Measurements from ENCODE around the gene LTBP1.

Gene LTBP1

DNA sequence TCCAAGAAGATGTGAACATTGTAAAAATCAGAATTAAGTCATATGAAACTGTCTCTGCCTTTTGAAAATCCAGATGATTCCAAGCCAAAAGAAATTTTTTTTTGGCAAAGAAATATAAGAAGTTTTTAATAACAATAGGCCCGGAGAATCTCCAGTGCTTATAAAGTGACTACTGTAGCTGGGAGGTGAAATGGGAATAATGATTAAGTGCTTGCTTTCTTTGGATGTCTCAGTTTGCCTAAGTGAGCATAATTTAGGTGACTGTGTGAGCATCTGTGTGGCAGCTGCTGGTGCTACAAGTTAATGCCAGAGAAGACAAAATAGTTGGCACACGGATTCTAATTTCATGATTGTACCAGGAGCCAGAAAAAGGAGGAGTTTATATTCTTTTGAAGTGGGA is 185.0 kb downstream of the LTBP1 start:
- no peaks in the 10 kb centered on the region for H3K36me3 Mint-ChIP-seq (ENCODE audit: low read depth)
- no peaks in the 10 kb centered on the region for H3K9me3 Mint-ChIP-seq
- peaks cover 3% of the 10 kb centered on the region for H3K4me1 Mint-ChIP-seq (ENCODE audit: low read depth)
- DNase-seq (ENCODE audit: low spot score): no peak
- no peak overlapping the region for H3K27ac Mint-ChIP-seq
- H3K27me3 Mint-ChIP-seq (ENCODE audit: low read depth): peaks cover 14% of the 10 kb centered on the region
- no peak overlapping the region for H3K4me3 Mint-ChIP-seq

DNA sequence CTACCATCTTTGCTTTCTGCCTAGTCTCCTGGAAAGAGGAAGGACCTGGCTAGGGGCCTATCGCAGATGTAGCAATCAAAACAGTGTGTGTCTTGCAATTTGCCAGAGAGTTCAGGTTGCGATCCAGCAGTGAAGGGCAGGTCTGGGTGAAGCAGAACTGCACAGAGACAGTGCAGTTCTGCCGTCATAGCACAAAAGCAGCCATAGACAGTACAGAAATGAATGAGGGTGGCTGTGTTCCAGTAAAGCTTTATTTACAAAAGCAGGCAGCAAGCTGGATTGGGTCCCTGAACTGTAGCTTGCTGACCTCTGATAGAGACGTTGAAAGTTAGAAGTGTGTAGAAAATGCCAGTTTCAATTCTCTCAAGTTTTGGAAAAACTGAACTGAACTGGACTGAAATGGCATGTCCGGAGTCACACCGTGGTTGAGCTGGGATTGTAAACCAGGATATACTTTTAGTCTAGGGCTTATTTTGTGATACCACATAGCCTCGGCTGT is 186.8 kb downstream of the LTBP1 start:
- DNase-seq (ENCODE audit: low spot score): no peak
- Mint-ChIP-seq H3K4me1 (ENCODE audit: low read depth) (peaks cover 3% of the 10 kb centered on the region), H3K27ac (no peak overlapping the region), H3K9me3 (no peaks in the 10 kb centered on the region), H3K27me3 (ENCODE audit: low read depth) (peaks cover 14% of the 10 kb centered on the region), H3K36me3 (ENCODE audit: low read depth) (no peaks in the 10 kb centered on the region), H3K4me3 (no peak overlapping the region)

DNA sequence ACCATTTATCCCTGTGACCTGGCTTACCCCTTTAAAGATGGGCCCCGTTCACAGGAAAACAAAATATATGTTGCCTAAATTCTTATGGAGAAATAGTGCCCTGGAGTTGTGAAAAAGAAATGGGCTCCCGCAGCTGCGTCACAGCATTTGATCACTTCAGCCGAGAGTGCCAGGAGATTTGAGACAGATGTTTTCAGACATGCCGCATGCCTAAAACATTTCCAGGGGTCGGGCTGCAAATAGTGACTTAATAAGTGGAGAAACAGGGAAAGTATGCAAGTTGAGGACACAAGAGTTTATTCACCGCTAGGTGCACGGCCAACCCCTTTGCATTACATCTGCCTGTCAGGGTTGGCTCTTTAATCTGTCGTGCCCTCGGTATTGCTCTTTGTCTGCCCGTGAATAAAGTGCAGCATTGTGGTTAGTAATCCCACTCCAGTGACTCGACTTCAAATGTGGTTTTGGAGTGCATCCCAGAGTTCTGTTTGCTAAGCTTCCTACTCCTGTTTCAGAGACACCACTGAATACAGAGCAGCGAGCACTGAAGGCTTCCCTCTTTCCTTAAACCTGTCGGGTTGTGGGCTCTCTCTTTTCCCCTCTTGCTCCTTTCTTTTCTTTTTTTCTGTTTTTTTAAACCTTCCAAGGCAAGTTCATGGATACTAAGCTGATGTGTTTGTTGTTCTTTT is 187.5 kb downstream of the LTBP1 start:
- no peaks in the 10 kb centered on the region for H3K9me3 Mint-ChIP-seq
- no peak for DNase-seq (ENCODE audit: low spot score)
- H3K4me3 Mint-ChIP-seq: no peak overlapping the region
- peaks cover 10% of the 10 kb centered on the region for H3K27me3 Mint-ChIP-seq (ENCODE audit: low read depth)
- no peaks in the 10 kb centered on the region for H3K36me3 Mint-ChIP-seq (ENCODE audit: low read depth)
- H3K27ac Mint-ChIP-seq: no peak overlapping the region
- H3K4me1 Mint-ChIP-seq (ENCODE audit: low read depth): peaks cover 3% of the 10 kb centered on the region

DNA sequence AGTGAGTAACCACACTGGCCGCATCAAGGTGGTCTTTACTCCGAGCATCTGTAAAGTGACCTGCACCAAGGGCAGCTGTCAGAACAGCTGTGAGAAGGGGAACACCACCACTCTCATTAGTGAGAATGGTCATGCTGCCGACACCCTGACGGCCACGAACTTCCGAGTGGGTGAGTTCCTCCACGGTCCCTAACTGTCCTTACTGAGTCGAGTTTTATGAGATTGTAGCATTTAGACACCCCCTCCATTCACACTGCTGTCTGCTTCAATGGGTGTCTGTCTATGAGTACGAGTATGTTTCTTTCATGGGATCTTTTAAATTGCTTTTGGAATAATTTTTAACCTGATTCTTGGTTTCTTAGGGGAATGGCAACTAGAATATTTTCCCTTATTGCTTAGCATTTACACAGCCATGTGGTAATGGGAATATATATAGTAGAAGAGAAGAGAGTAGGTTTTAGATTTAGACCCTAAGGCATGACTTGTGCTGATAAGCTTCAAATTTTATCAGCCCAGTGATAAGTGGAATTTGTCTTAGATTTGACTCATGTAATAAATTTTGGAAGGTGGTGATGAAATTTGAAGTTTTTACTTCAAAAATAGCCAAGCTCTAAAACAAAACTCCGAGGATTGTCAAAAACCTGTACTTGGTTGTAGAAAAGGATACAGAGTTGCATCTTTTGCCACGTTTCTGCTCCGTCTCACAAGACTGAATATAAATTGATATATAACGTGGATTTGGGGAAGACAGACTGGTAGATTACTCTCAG is 188.2 kb downstream of the LTBP1 start:
- Mint-ChIP-seq H3K27ac (no peak overlapping the region), H3K36me3 (ENCODE audit: low read depth) (no peaks in the 10 kb centered on the region), H3K4me1 (ENCODE audit: low read depth) (peaks cover 3% of the 10 kb centered on the region), H3K27me3 (ENCODE audit: low read depth) (peaks cover 10% of the 10 kb centered on the region), H3K9me3 (no peaks in the 10 kb centered on the region), H3K4me3 (no peak overlapping the region)
- DNase-seq (ENCODE audit: low spot score): no peak

DNA sequence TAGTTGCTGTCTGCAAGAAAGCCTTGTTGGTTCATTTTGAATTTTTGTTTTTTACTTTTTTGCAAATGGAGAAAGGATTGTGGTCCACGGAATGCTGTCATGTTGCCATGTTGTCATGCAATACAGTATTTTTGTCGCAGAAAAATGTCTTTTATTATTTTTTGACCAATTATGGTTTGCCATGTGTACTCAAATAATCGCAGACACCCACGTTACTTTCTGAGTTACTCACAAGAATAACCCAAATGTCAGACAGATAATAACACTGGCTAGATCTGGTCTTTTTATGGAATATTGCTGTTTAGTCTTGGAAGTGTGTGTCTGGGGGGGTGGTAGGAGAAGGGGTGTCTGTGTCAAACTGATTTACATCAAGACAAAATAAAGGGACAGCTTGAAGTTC is 188.9 kb downstream of the LTBP1 start:
- H3K36me3 Mint-ChIP-seq (ENCODE audit: low read depth): no peaks in the 10 kb centered on the region
- H3K9me3 Mint-ChIP-seq: no peaks in the 10 kb centered on the region
- H3K4me3 Mint-ChIP-seq: no peak overlapping the region
- H3K27ac Mint-ChIP-seq: no peak overlapping the region
- peaks cover 3% of the 10 kb centered on the region for H3K4me1 Mint-ChIP-seq (ENCODE audit: low read depth)
- DNase-seq (ENCODE audit: low spot score): no peak
- peaks cover 10% of the 10 kb centered on the region for H3K27me3 Mint-ChIP-seq (ENCODE audit: low read depth)

DNA sequence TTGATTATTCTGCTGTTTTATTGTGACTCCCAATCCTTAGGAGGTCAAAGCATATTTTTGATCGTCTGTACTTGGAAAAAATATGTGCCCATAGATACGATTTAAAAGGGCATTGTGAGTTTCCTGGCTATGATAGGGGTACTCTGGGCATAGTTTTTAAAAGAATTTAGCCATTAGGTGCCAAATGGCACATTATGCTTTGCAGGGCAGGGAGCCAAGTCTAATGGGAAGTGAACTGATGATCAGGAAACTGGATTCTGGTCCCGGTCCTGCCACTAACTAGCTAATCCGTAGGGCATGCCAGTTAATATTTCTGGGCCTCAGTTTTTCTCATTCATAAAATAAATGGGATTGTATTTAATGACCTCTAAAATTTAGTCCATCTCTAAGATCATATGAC is 189.3 kb downstream of the LTBP1 start:
- Mint-ChIP-seq H3K9me3 (no peaks in the 10 kb centered on the region), H3K27me3 (ENCODE audit: low read depth) (peaks cover 10% of the 10 kb centered on the region), H3K36me3 (ENCODE audit: low read depth) (no peaks in the 10 kb centered on the region), H3K4me3 (no peak overlapping the region), H3K4me1 (ENCODE audit: low read depth) (peaks cover 3% of the 10 kb centered on the region), H3K27ac (no peak overlapping the region)
- DNase-seq (ENCODE audit: low spot score): no peak

DNA sequence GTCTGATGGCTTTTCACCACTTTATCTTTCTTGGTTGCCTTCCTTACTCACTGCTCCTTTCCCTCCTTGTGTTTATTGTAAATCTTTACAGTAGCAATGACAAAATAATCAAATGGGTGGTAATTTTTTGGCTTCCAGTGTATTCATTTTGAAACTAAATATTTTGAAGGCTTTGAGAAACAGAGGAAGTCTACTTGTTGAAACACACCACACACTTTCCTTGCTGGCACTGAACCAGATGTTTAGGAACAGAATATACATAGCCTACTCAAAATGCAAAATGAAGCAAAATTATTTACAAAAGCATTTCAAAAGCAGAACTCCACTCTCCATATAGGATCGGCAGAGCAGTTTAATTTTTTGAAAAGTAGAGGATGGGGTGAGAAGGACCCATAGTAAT is 189.8 kb downstream of the LTBP1 start:
- Mint-ChIP-seq H3K36me3 (ENCODE audit: low read depth) (no peaks in the 10 kb centered on the region), H3K27me3 (ENCODE audit: low read depth) (peaks cover 10% of the 10 kb centered on the region), H3K4me1 (ENCODE audit: low read depth) (peaks cover 3% of the 10 kb centered on the region), H3K9me3 (no peaks in the 10 kb centered on the region), H3K27ac (no peak overlapping the region), H3K4me3 (no peak overlapping the region)
- DNase-seq (ENCODE audit: low spot score): no peak

DNA sequence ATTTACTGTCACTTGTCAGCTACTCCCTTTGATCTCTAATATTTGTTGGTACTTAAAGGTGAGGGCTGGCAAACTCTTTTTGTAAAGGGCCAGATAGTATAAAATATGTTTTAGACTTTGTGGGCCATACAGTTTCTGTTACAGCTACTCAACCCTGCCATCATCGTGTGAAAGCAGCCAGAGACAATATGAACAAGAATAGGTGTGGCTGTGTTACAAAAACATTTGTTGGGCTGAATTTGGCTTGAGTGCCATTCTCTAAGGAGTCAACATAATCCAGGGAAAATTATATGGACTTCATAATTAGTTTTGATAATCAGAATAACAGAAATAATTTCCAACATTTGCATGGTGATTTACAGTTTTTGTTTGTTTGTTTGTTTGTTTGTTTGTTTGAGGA is 190.6 kb downstream of the LTBP1 start:
- peaks cover 8% of the 10 kb centered on the region for H3K27me3 Mint-ChIP-seq (ENCODE audit: low read depth)
- H3K36me3 Mint-ChIP-seq (ENCODE audit: low read depth): no peaks in the 10 kb centered on the region
- H3K4me1 Mint-ChIP-seq (ENCODE audit: low read depth): peaks cover 3% of the 10 kb centered on the region
- no peak overlapping the region for H3K4me3 Mint-ChIP-seq
- H3K9me3 Mint-ChIP-seq: no peaks in the 10 kb centered on the region
- no peak overlapping the region for H3K27ac Mint-ChIP-seq
- no peak for DNase-seq (ENCODE audit: low spot score)

GRCh38 chr2:33139949-33140348 is 193.2 kb downstream of the LTBP1 start:
- Mint-ChIP-seq H3K27ac (no peak overlapping the region), H3K36me3 (ENCODE audit: low read depth) (no peaks in the 10 kb centered on the region), H3K4me3 (no peak overlapping the region), H3K9me3 (no peaks in the 10 kb centered on the region), H3K4me1 (ENCODE audit: low read depth) (peaks cover 3% of the 10 kb centered on the region), H3K27me3 (ENCODE audit: low read depth) (no peaks in the 10 kb centered on the region)
- DNase-seq (ENCODE audit: low spot score): no peak

DNA sequence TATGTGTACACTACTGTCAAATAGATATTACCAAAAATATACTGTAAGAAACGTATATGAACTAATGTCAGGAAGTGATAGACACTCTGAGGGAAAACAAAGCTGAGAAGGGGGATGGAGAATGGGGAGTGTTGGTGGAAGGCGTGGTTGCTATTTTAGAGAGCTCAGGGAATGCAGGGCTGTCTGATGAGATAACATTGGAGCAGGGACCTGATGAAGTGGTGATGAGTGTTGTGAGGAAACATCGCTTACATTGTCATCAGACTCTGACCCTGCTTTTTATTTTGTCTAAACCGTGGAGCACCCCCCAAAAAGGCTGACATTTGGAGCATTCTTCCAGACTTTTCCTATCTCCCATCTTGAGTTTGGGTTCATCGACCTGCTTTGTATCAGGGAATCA is 194.7 kb downstream of the LTBP1 start:
- Mint-ChIP-seq H3K4me3 (no peak overlapping the region), H3K27ac (no peak overlapping the region)
- no peak for DNase-seq (ENCODE audit: low spot score)

DNA sequence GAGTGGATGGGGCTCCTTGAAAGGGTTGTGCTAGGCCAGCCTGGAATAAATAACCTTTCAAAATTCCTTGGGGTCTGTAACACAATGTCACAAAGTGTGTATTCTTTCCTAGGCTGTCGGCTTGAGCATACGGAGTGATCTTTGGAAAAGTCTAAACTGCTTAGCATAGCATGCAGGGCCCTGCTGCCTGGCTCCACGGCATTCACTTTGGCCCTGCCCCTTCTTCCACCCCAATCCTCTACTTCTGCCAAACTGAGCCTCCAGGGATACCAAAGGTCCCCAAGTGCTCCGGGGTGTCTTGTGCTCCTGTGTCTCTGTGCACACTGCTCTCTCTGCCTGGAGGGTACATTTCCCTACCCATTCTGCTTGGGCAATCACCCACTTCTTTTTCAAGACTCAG is 196.1 kb downstream of the LTBP1 start:
- Mint-ChIP-seq H3K27me3 (ENCODE audit: low read depth) (peaks cover 3% of the 10 kb centered on the region), H3K27ac (no peak overlapping the region), H3K36me3 (ENCODE audit: low read depth) (no peaks in the 10 kb centered on the region), H3K4me1 (ENCODE audit: low read depth) (no peaks in the 10 kb centered on the region), H3K9me3 (no peaks in the 10 kb centered on the region), H3K4me3 (no peak overlapping the region)
- DNase-seq (ENCODE audit: low spot score): no peak

More for the DNA sequence above, 194.7 kb downstream of the LTBP1 start:
- peaks cover 1% of the 10 kb centered on the region for H3K27me3 Mint-ChIP-seq (ENCODE audit: low read depth)
- H3K36me3 Mint-ChIP-seq (ENCODE audit: low read depth): no peaks in the 10 kb centered on the region
- no peaks in the 10 kb centered on the region for H3K9me3 Mint-ChIP-seq
- peaks cover 3% of the 10 kb centered on the region for H3K4me1 Mint-ChIP-seq (ENCODE audit: low read depth)

DNA sequence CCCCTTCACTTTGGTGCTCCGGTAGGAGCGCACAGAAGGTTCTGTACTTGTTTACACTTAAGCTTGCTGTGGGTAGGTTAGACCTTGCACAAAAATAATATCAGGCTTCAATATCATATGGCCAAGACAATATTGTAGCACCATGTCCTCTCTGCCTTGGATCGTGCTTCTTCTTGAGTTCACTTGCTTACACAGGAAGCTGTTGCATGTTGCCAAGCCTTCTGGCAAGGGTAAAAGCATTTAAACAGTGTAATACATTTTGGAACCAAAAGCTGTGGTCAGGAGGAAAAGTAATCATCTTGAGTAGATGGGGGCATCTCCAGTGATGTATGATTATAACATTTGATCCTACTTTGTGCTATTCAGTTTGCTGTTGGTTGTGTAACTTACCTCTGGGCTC is 197.5 kb downstream of the LTBP1 start:
- no peaks in the 10 kb centered on the region for H3K36me3 Mint-ChIP-seq (ENCODE audit: low read depth)
- H3K4me1 Mint-ChIP-seq (ENCODE audit: low read depth): no peaks in the 10 kb centered on the region
- no peak overlapping the region for H3K4me3 Mint-ChIP-seq
- H3K9me3 Mint-ChIP-seq: no peaks in the 10 kb centered on the region
- no peak overlapping the region for H3K27ac Mint-ChIP-seq
- no peak for DNase-seq (ENCODE audit: low spot score)
- H3K27me3 Mint-ChIP-seq (ENCODE audit: low read depth): peaks cover 3% of the 10 kb centered on the region

- Mint-ChIP-seq H3K9me3 (no peaks in the 10 kb centered on the region), H3K4me3 (no peak overlapping the region), H3K36me3 (ENCODE audit: low read depth) (no peaks in the 10 kb centered on the region), H3K4me1 (ENCODE audit: low read depth) (no peaks in the 10 kb centered on the region), H3K27me3 (ENCODE audit: low read depth) (peaks cover 3% of the 10 kb centered on the region), H3K27ac (no peak overlapping the region)
- no peak for DNase-seq (ENCODE audit: low spot score)
Measured at GRCh38 chr2:33145459-33145858, 198.7 kb downstream of the LTBP1 start.

- Mint-ChIP-seq H3K27ac (no peak overlapping the region), H3K4me3 (no peak overlapping the region), H3K27me3 (ENCODE audit: low read depth) (peaks cover 3% of the 10 kb centered on the region), H3K36me3 (ENCODE audit: low read depth) (no peaks in the 10 kb centered on the region), H3K9me3 (no peaks in the 10 kb centered on the region), H3K4me1 (ENCODE audit: low read depth) (no peaks in the 10 kb centered on the region)
- no peak for DNase-seq (ENCODE audit: low spot score)
Measured at GRCh38 chr2:33146102-33146501, 199.3 kb downstream of the LTBP1 start.
